Neural crest cell (in vitro differentiated cells): ENCODE results near the gene ELOVL3. TPM values are rescaled to one million over a fixed set of nuclear protein-coding genes. Genes with fewer than 3 reads are reported as not detected.
"Not testable (repeated sequence)": the region's sequence is repeated elsewhere in the genome, so short reads cannot be mapped to it uniquely, and the experiment has no call there.

Experiments used
- DNase-seq: peaks from one replicate; pipeline ENCODE4 v3.0.0; 2021; ENCODE audit warnings: low read depth, mixed read lengths, low spot score
- H3K27ac Mint-ChIP-seq: one replicate; pipeline ENCODE4 v1.8.0; 2021; ENCODE audit warnings: mild to moderate bottlenecking, mixed read lengths; ENCODE audit not compliant: unreplicated experiment
- H3K27me3 Mint-ChIP-seq: 2 replicates; pipeline ENCODE4 v1.8.0; 2021; ENCODE audit warnings: low read depth, mild to moderate bottlenecking, mixed read lengths
- H3K36me3 Mint-ChIP-seq: 2 replicates; pipeline ENCODE4 v1.8.0; 2021; ENCODE audit warnings: low read depth, mild to moderate bottlenecking, mixed read lengths
- H3K4me1 Mint-ChIP-seq: 2 replicates; pipeline ENCODE4 v1.8.0; 2021; ENCODE audit warnings: mixed read lengths
- H3K4me3 Mint-ChIP-seq: one replicate; pipeline ENCODE4 v1.8.0; 2021; ENCODE audit warnings: mild to moderate bottlenecking, mixed read lengths
- H3K9me3 Mint-ChIP-seq: 2 replicates; pipeline ENCODE4 v1.8.0; 2021; ENCODE audit warnings: mixed read lengths
- CTCF ChIP-seq: fragments of 200-600 bp; sonication (generic); conservative IDR thresholded peaks from 2 replicates; pipeline ENCODE4 v1.5.0; 2021; ENCODE audit warnings: antibody characterized with exemption, mild to moderate bottlenecking
- total RNA-seq: library from RNA; stranded (reverse); gene quantifications from 2 replicates; pipeline ENCODE4 v1.2.1, GENCODE V29; 2021

Gene ELOVL3
- total RNA-seq, 1 donor from 2014 or later, result 0.23 TPM

GRCh38 chr10:102202386-102202785 is 23.7 kb upstream of the ELOVL3 start:
- TF ChIP-seq CTCF, result no peak
- H3K9me3 Mint-ChIP-seq, result no peaks in the 10 kb centered on the region
- H3K4me3 Mint-ChIP-seq, result no peak overlapping the region
- peaks cover 14% of the 10 kb centered on the region for H3K27me3 Mint-ChIP-seq
- no peak for DNase-seq
- no peaks in the 10 kb centered on the region for H3K36me3 Mint-ChIP-seq
- no peaks in the 10 kb centered on the region for H3K4me1 Mint-ChIP-seq
- no peak overlapping the region for H3K27ac Mint-ChIP-seq

DNA sequence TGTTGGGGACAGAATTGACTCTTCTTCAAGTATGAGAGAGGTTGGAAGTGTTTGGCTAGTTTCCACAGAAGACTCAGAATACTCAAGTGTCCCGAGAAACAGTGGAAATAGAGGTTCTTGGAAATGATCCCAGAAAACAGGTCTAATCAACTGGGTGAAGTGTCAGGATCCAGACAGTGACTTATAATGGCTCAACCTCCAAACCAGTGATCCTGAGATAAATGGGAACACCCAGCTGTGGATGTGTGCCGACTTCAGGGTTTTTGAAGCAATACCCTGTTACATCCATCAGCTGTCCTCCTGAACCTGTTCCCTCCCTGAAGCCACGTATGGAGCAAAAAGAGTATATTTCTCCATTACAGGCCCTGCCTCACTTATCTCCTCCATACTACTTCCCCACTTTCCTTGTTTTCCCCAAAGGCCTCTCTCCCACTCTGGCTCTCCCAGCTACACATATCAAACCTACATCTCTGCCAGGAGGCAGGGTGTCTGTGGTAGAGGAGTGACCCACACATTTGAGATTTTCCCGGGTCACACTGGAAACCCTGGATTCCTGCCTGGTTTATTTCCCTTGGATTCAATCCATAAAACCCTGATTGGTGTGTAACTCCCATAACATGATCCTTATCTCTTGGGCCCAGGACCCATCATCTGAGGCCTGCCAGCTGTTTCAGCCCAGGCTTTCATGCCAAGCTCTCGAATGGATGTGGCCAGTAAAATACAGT is 17.6 kb upstream of the ELOVL3 start:
- no peak for TF ChIP-seq CTCF
- H3K4me3 Mint-ChIP-seq, result no peak overlapping the region
- H3K4me1 Mint-ChIP-seq, result no peaks in the 10 kb centered on the region
- DNase-seq, result no peak
- H3K27me3 Mint-ChIP-seq, result peaks cover 12% of the 10 kb centered on the region
- no peaks in the 10 kb centered on the region for H3K36me3 Mint-ChIP-seq
- no peak overlapping the region for H3K27ac Mint-ChIP-seq
- no peaks in the 10 kb centered on the region for H3K9me3 Mint-ChIP-seq

- no peak overlapping the region for H3K4me3 Mint-ChIP-seq
- H3K36me3 Mint-ChIP-seq, result no peaks in the 10 kb centered on the region
- H3K4me1 Mint-ChIP-seq, result no peaks in the 10 kb centered on the region
- no peak overlapping the region for H3K27ac Mint-ChIP-seq
- TF ChIP-seq CTCF, result no peak
- H3K9me3 Mint-ChIP-seq, result no peaks in the 10 kb centered on the region
- DNase-seq, result no peak
- H3K27me3 Mint-ChIP-seq, result peaks cover 10% of the 10 kb centered on the region
Observed at GRCh38 chr10:102211615-102212299, 14.3 kb upstream of the ELOVL3 start.

- H3K9me3 Mint-ChIP-seq, H3K4me1 Mint-ChIP-seq, H3K27ac Mint-ChIP-seq, H3K36me3 Mint-ChIP-seq, DNase-seq, H3K4me3 Mint-ChIP-seq, H3K27me3 Mint-ChIP-seq: not testable (repeated sequence)
Observed at GRCh38 chr10:102213599-102213998, 12.5 kb upstream of the ELOVL3 start.

GRCh38 chr10:102219370-102219769 is 6.7 kb upstream of the ELOVL3 start:
- H3K9me3 Mint-ChIP-seq, result no peaks in the 10 kb centered on the region
- no peak for DNase-seq
- no peak overlapping the region for H3K4me3 Mint-ChIP-seq
- H3K4me1 Mint-ChIP-seq, result peaks cover 4% of the 10 kb centered on the region
- H3K27me3 Mint-ChIP-seq, result peaks cover 31% of the 10 kb centered on the region
- TF ChIP-seq CTCF, result no peak
- no peaks in the 10 kb centered on the region for H3K36me3 Mint-ChIP-seq
- no peak overlapping the region for H3K27ac Mint-ChIP-seq

GRCh38 chr10:102220612-102221011 is 5.5 kb upstream of the ELOVL3 start:
- H3K4me3 Mint-ChIP-seq, result no peak overlapping the region
- peaks cover 36% of the 10 kb centered on the region for H3K27me3 Mint-ChIP-seq
- H3K36me3 Mint-ChIP-seq, result no peaks in the 10 kb centered on the region
- no peak for TF ChIP-seq CTCF
- H3K27ac Mint-ChIP-seq, result no peak overlapping the region
- peaks cover 8% of the 10 kb centered on the region for H3K4me1 Mint-ChIP-seq
- no peaks in the 10 kb centered on the region for H3K9me3 Mint-ChIP-seq
- DNase-seq, result no peak
